Lung (tissue), 12 donors: ENCODE data around the gene VPS13D. TPM values are rescaled to one million over a fixed set of nuclear protein-coding genes. Genes with fewer than 3 reads are reported as not detected.
A peak's percentile ranks its signal among the peaks of the same experiment; 100 is the strongest.
"Not testable (repeated sequence)": the region's sequence is repeated elsewhere in the genome, so short reads cannot be mapped to it uniquely, and the experiment has no call there.

Experiments used
- ATAC-seq: fragments of 200-7000 bp; cut with Tn5 transposase; one replicate; pipeline ENCODE4 v1.9.1; 2020; ENCODE audit warnings: moderate number of reproducible peaks; ENCODE audit not compliant: insufficient read depth, low FRiP score
- DNase-seq, 3 donors: peaks; one replicate each; pipeline ENCODE4 v3.0.0-alpha.2; 2013 to 2017
- H3K27ac ChIP-seq, 2 donors: one replicate each; pipeline ENCODE4 v1.5.1; 2013; ENCODE audit warnings: mild to moderate bottlenecking in 2 of 2, moderate library complexity in 2 of 2, control low read depth in 1 of 2, inconsistent platforms in 1 of 2, low read depth in 1 of 2, low read length in 1 of 2
- H3K27me3 ChIP-seq, 3 donors: one replicate each; pipeline ENCODE4 v1.5.1; 2013; ENCODE audit warnings: low read length in 2 of 3; ENCODE audit not compliant: control insufficient read depth in 3 of 3, insufficient read depth in 3 of 3
- H3K36me3 ChIP-seq, 4 donors: one replicate each; pipeline ENCODE4 v1.5.1; 2013; ENCODE audit warnings: low read length in 4 of 4, mild to moderate bottlenecking in 1 of 4, moderate library complexity in 1 of 4; ENCODE audit not compliant: control insufficient read depth in 4 of 4, insufficient read depth in 4 of 4
- H3K4me1 ChIP-seq, 5 donors: one replicate each; pipeline ENCODE4 v1.5.1; 2013; ENCODE audit warnings: low read length in 5 of 5, mild to moderate bottlenecking in 2 of 5, moderate library complexity in 1 of 5; ENCODE audit not compliant: control insufficient read depth in 5 of 5, insufficient read depth in 5 of 5
- H3K4me3 ChIP-seq: one replicate; pipeline ENCODE4 v1.5.1; 2013; ENCODE audit warnings: mild to moderate bottlenecking, control low read depth, moderate library complexity
- H3K9ac ChIP-seq, 2 donors: one replicate each; pipeline ENCODE4 v1.5.1; 2013; ENCODE audit warnings: low read length in 2 of 2, control low read depth in 1 of 2; ENCODE audit not compliant: insufficient read depth in 1 of 2
- H3K9me3 ChIP-seq, 4 donors: one replicate each; pipeline ENCODE4 v1.5.1; 2013; ENCODE audit warnings: low read length in 3 of 4, mild to moderate bottlenecking in 1 of 4, moderate library complexity in 1 of 4; ENCODE audit not compliant: control insufficient read depth in 4 of 4, insufficient read depth in 3 of 4
- CTCF ChIP-seq: IDR thresholded peaks from 2 replicates; pipeline ENCODE4 v1.5.1; 2012; ENCODE audit warnings: mild to moderate bottlenecking; ENCODE audit errors: control extremely low read depth, extremely low read depth
- WGBS, 2 donors: extraction: QIAGEN DNeasy Blood & Tissue Kit; methylation state at CpG; one replicate each; pipeline ENCODE4 v1.1.7; 2013; 5-methylcytosine and 5-hydroxymethylcytosine counted together
- polyA plus RNA-seq, 2 donors: library from polyadenylated mRNA; stranded (reverse); fragments of 200-250 nt; gene quantifications; one replicate each; pipeline ENCODE4 v1.2.1, GENCODE V29; 2013
- total RNA-seq, 2 donors: library from RNA; depleted of rRNA in 1 of 2; stranded (reverse); fragments of >200 nt in 1 of 2; gene quantifications; one replicate each; pipeline ENCODE4 v1.2.1, GENCODE V29; 2014 to 2021
- donor health status: control.
- donor health status: control.
- donor health status: Bipolar disorder and iron deficiency.
- donor health status: healthy.
- donor health status: DM: yes; HTN: yes; CAD: no.

Gene VPS13D
- total and polyA plus RNA-seq, 4 donors: 18.4 to 76.0 (median 37.5) TPM

GRCh38 chr1:12315146-12315545 lies 85.3 kb downstream of the VPS13D start:
- WGBS, 2 donors: 78% methylated on average over 2 of the region's 2 CpGs
- H3K9me3 ChIP-seq: no peaks in the 10 kb centered on the region
- ATAC-seq: no peak
- H3K27ac ChIP-seq: no peak overlapping the region
- no peaks in the 10 kb centered on the region for H3K27me3 ChIP-seq
- TF ChIP-seq CTCF: no peak
- H3K36me3 ChIP-seq: peaks cover 21 to 52% (median 33%) of the 10 kb centered on the region in 4 donors
- DNase-seq: no peak
- H3K4me3 ChIP-seq: no peak overlapping the region
- peaks cover 0 to 3% (median 0%) of the 10 kb centered on the region in 5 donors for H3K4me1 ChIP-seq
- no peak overlapping the region for H3K9ac ChIP-seq

GRCh38 chr1:12316331-12316730 lies 86.5 kb downstream of the VPS13D start:
- peak in 2 of 3 donors; percentile 13 to 32 for DNase-seq
- Histone ChIP-seq H3K36me3 (peaks cover 21 to 54% (median 34%) of the 10 kb centered on the region in 4 donors), H3K27ac (no peak overlapping the region), H3K9me3 (no peaks in the 10 kb centered on the region), H3K9ac (no peak overlapping the region), H3K4me1 (peaks cover 0 to 3% (median 0%) of the 10 kb centered on the region in 5 donors), H3K4me3 (no peak overlapping the region), H3K27me3 (no peaks in the 10 kb centered on the region)
- TF ChIP-seq CTCF: no peak
- ATAC-seq: peak; percentile 15
- 84 to 87% methylated on average over 2 of the region's 2 CpGs for WGBS, 2 donors

GRCh38 chr1:12320486-12320885 lies 90.7 kb downstream of the VPS13D start:
- ATAC-seq (no peak), DNase-seq (no peak)
- Histone ChIP-seq H3K27ac (no peak overlapping the region), H3K27me3 (no peaks in the 10 kb centered on the region), H3K9ac (no peak overlapping the region), H3K36me3 (peaks cover 23 to 45% (median 41%) of the 10 kb centered on the region in 4 donors), H3K4me1 (peaks cover 0 to 3% (median 0%) of the 10 kb centered on the region in 5 donors), H3K9me3 (no peaks in the 10 kb centered on the region), H3K4me3 (no peak overlapping the region)
- 58 to 75% methylated on average over 2 of the region's 2 CpGs for WGBS, 2 donors
- no peak for TF ChIP-seq CTCF

GRCh38 chr1:12324423-12324822 lies 94.6 kb downstream of the VPS13D start:
- no peaks in the 10 kb centered on the region for H3K4me1 ChIP-seq
- WGBS, 2 donors: 96 to 98% methylated on average over 3 of the region's 3 CpGs
- no peaks in the 10 kb centered on the region for H3K9me3 ChIP-seq
- DNase-seq (no peak), ATAC-seq (no peak)
- no peak overlapping the region for H3K27ac ChIP-seq
- peaks cover 13 to 33% (median 28%) of the 10 kb centered on the region in 4 donors for H3K36me3 ChIP-seq
- no peak for TF ChIP-seq CTCF
- H3K4me3 ChIP-seq: no peak overlapping the region
- no peaks in the 10 kb centered on the region for H3K27me3 ChIP-seq
- no peak overlapping the region for H3K9ac ChIP-seq

GRCh38 chr1:12324973-12325372 lies 95.1 kb downstream of the VPS13D start:
- H3K36me3 ChIP-seq: peaks cover 13 to 33% (median 25%) of the 10 kb centered on the region in 4 donors
- ATAC-seq, H3K27ac ChIP-seq, H3K4me1 ChIP-seq, DNase-seq, H3K9ac ChIP-seq, H3K27me3 ChIP-seq, H3K9me3 ChIP-seq, H3K4me3 ChIP-seq: not testable (repeated sequence)
- 96 to 98% methylated on average over 5 of the region's 5 CpGs for WGBS, 2 donors
